SK-N-SH (cell line): ENCODE measurements around the gene LRSAM1. TPM values are rescaled to one million over a fixed set of nuclear protein-coding genes. Genes with fewer than 3 reads are reported as not detected.

Source experiments
- CTCF ChIA-PET: fragments of 300-600, 350-600 bp; formaldehyde crosslinking; extraction: SDS; loops from one replicate; lab custom pipeline; 2021; lab: Yijun Ruan, JAX
- POLR2A ChIA-PET: fragments of 350-600 bp; sonication (Branson Sonifier 250); formaldehyde crosslinking; extraction: SDS; loops from one replicate; lab custom pipeline; 2020; ENCODE audit warnings: antibody characterized with exemption, inconsistent platforms; lab: Yijun Ruan, JAX
- DNase-seq: peaks from one replicate; pipeline ENCODE4 v3.0.0; 2012
- H2AFZ ChIP-seq: fragments of 200-600 bp; sonication (generic); 2 replicates; pipeline ENCODE4 v1.8.1; 2016; ENCODE audit warnings: antibody characterized with exemption, mild to moderate bottlenecking, low read depth
- H3F3A ChIP-seq: fragments of 200-600 bp; sonication (generic); replicated peaks from 2 replicates; pipeline ENCODE3; 2016; ENCODE audit warnings: antibody characterized with exemption, mild to moderate bottlenecking; ENCODE audit not compliant: insufficient read depth
- H3K27ac ChIP-seq, 2 experiments: fragments of 200-500 bp in 1 of 2; fragments of 200-600 bp in 1 of 2; sonication (Bioruptor generic) in 1 of 2; sonication (generic), shearing (Covaris generic) in 1 of 2; 2 replicates each; pipeline versions ENCODE4 v1.5.1 to v1.6.1; 2014 to 2016; ENCODE audit warnings: low read depth in 2 of 2, inconsistent platforms in 1 of 2, low read length in 1 of 2, mild to moderate bottlenecking in 1 of 2, mixed read lengths in 1 of 2
- H3K27me3 ChIP-seq: fragments of 200-600 bp; sonication (generic), shearing (Covaris generic); 2 replicates; pipeline ENCODE4 v1.6.1; 2016; ENCODE audit warnings: mixed run types; ENCODE audit not compliant: insufficient read depth
- H3K36me3 ChIP-seq, 2 experiments: fragments of 200-500 bp in 1 of 2; fragments of 200-600 bp in 1 of 2; sonication (Bioruptor generic) in 1 of 2; sonication (generic) in 1 of 2; replicated peaks in 1 of 2; 2 replicates each; pipeline versions ENCODE3 to v1.5.1; 2014 to 2016; ENCODE audit warnings: low read length in 1 of 2, mild to moderate bottlenecking in 1 of 2; ENCODE audit not compliant: insufficient read depth in 2 of 2, control insufficient read depth in 1 of 2
- H3K4me1 ChIP-seq, 2 experiments: fragments of 200-500 bp in 1 of 2; fragments of 200-600 bp in 1 of 2; sonication (Bioruptor generic) in 1 of 2; sonication (generic), shearing (Covaris generic) in 1 of 2; 2 replicates each; pipeline versions ENCODE4 v1.5.1 to v1.6.1; 2014 to 2016; ENCODE audit warnings: low read depth in 1 of 2, low read length in 1 of 2, mixed run types in 1 of 2; ENCODE audit not compliant: insufficient read depth in 2 of 2, control insufficient read depth in 1 of 2
- H3K4me2 ChIP-seq: fragments of 200-600 bp; sonication (generic), shearing (Covaris generic); 2 replicates; pipeline ENCODE4 v1.6.1; 2017; ENCODE audit warnings: mixed run types
- H3K4me3 ChIP-seq, 2 experiments: fragments of 200-500 bp in 1 of 2; fragments of 200-600 bp in 1 of 2; sonication (Bioruptor generic) in 1 of 2; sonication (generic), shearing (Covaris generic) in 1 of 2; 2 replicates each; pipeline versions ENCODE4 v1.5.1 to v1.8.1; 2014 to 2016; ENCODE audit warnings: low read depth in 2 of 2, inconsistent platforms in 1 of 2, low read length in 1 of 2, mild to moderate bottlenecking in 1 of 2, mixed read lengths in 1 of 2, moderate library complexity in 1 of 2
- H3K79me2 ChIP-seq: fragments of 200-600 bp; sonication (generic); 2 replicates; pipeline ENCODE4 v1.8.1; 2017; ENCODE audit warnings: mild to moderate bottlenecking; ENCODE audit not compliant: insufficient read depth
- H3K9ac ChIP-seq: fragments of 200-600 bp; sonication (generic); 2 replicates; pipeline ENCODE4 v1.6.1; 2017; ENCODE audit warnings: mixed run types
- H3K9me2 ChIP-seq: fragments of 200-600 bp; sonication (generic); 2 replicates; pipeline ENCODE4 v1.6.1; 2017; ENCODE audit warnings: mixed run types
- H3K9me3 ChIP-seq: fragments of 200-600 bp; sonication (generic); 2 replicates; pipeline ENCODE4 v1.6.1; 2017; ENCODE audit warnings: mixed run types, mild to moderate bottlenecking, moderate library complexity
- H4K20me1 ChIP-seq: fragments of 200-600 bp; sonication (generic); 2 replicates; pipeline ENCODE4 v1.6.1; 2017; ENCODE audit warnings: mild to moderate bottlenecking, mixed run types; ENCODE audit not compliant: insufficient read depth
- CTCF ChIP-seq: fragments of 200-600 bp; sonication (generic); IDR thresholded peaks from 2 replicates; pipeline ENCODE4 v1.6.1; 2017; ENCODE audit warnings: antibody characterized with exemption, mild to moderate bottlenecking, moderate library complexity
- ELF1 ChIP-seq: IDR thresholded peaks from 2 replicates; pipeline ENCODE4 v1.4.0; 2012
- EP300 ChIP-seq, 2 experiments: IDR thresholded peaks; 2 replicates each; pipeline versions ENCODE4 v1.4.0 to v1.6.1; 2012; ENCODE audit warnings: borderline replicate concordance in 1 of 2, low read depth in 1 of 2, low read length in 1 of 2
- GABPA ChIP-seq: IDR thresholded peaks from 2 replicates; pipeline ENCODE4 v1.4.0; 2012; ENCODE audit warnings: low read depth, mild to moderate bottlenecking
- GATA2 ChIP-seq: sonication (generic); formaldehyde crosslinking; IDR thresholded peaks from 2 replicates; pipeline ENCODE4 v1.5.0; 2020; ENCODE audit warnings: mild to moderate bottlenecking, missing genetic modification reagents
- IRF3 ChIP-seq: fragments of 150-350 bp; IDR thresholded peaks from 2 replicates; pipeline ENCODE4 v1.6.1; 2016; ENCODE audit warnings: mild to moderate bottlenecking, low read depth, low read length
- JUND ChIP-seq: IDR thresholded peaks from 2 replicates; pipeline ENCODE4 v1.4.0; 2012
- MEF2A ChIP-seq: IDR thresholded peaks from 2 replicates; pipeline ENCODE4 v1.4.0; 2012; ENCODE audit warnings: low read depth, borderline replicate concordance
- POLR2AphosphoS5 ChIP-seq: IDR thresholded peaks from 2 replicates; pipeline ENCODE4 v1.6.1; 2012; ENCODE audit warnings: low read depth, low read length
- SIN3A ChIP-seq: IDR thresholded peaks from 2 replicates; pipeline ENCODE4 v1.6.1; 2012; ENCODE audit warnings: low read depth, mild to moderate bottlenecking, low read length, moderate library complexity, borderline replicate concordance
- TAF1 ChIP-seq: IDR thresholded peaks from 2 replicates; pipeline ENCODE4 v1.6.1; 2012; ENCODE audit warnings: low read depth, mild to moderate bottlenecking, low read length, moderate library complexity, borderline replicate concordance
- TCF12 ChIP-seq: IDR thresholded peaks from 2 replicates; pipeline ENCODE4 v1.4.0; 2012
- YY1 ChIP-seq: IDR thresholded peaks from 2 replicates; pipeline ENCODE4 v1.4.0; 2012; ENCODE audit warnings: low read depth, mild to moderate bottlenecking
- WGBS: methylation state at CpG from one replicate; pipeline ENCODE4 v1.1.6; 2017; ENCODE audit warnings: low lambda C conversion rate; 5-methylcytosine and 5-hydroxymethylcytosine counted together
- polyA plus RNA-seq, 3 experiments: library from polyadenylated mRNA; depleted of rRNA; stranded (reverse); fragments of >200 nt; gene quantifications; 2 replicates each; pipeline ENCODE4 v1.2.3, GENCODE V29; 2012
- TF ChIP-seq, protein P1 (sequence below): IDR thresholded peaks from 2 replicates; pipeline ENCODE4 v1.4.0; 2012; ENCODE audit warnings: low read depth, borderline replicate concordance

LRSAM1 gene
- polyA plus RNA-seq, 1 of the 3 experiments (the other 2 are of a cell fraction), result 8.0 TPM

DNA sequence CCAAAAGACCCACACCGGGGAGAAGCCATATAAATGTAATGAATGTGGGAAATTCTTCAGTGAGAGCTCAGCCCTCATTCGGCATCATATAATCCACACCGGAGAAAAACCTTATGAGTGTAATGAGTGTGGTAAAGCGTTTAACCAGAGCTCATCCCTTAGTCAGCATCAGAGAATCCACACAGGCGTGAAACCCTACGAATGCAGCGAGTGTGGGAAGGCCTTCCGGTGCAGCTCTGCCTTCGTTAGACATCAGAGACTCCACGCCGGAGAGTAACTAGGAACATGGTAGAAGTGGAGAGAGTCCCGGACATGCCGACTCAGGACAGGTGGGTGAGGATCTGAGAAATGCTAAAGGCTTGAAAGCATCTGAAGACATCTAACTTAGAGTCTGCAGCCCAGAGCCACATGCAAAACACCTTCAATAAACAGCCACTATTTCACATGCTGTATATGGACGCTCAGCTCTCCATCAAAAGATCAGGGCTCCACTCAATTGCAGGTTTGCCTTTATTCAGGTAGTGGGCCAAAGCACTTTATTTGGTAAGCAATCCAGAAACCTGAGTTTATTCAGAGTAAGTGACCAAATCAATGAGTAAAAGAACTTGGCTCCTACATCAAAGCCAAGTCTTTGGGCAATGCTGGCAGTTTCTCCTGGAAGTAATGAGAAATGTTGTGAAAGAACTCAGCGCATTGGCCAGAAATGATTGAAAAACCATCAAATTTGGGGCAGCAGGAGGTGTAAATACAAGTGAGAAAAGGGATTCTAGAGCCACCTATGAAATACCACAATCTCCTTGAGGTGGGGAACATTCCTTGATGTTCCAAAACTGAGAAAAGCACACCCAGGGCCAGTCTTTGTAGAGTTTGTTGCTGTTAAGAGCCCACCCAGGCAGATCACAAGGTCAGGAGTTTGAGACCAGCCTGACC lies 6.1 kb upstream of the LRSAM1 start:
- Histone ChIP-seq H3K27ac (peak overlapping the region in 1 of 2 experiments; percentile 72; a peak in 1 of 4 replicates), H3K79me2 (peaks cover 35% of the 10 kb centered on the region), H3K9me3 (no peaks in the 10 kb centered on the region), H3K27me3 (no peaks in the 10 kb centered on the region), H3K4me3 (no peak overlapping the region), H3K9me2 (no peaks in the 10 kb centered on the region), H3K9ac (no peak overlapping the region), H2AFZ (no peak overlapping the region), H3K4me2 (no peak overlapping the region), H3F3A (peaks cover 80% of the 10 kb centered on the region), H3K36me3 (peaks cover 66 to 67% of the 10 kb centered on the region in 2 experiments), H3K4me1 (peaks cover 5 to 29% of the 10 kb centered on the region in 2 experiments), H4K20me1 (peaks cover 51% of the 10 kb centered on the region)
- ChIA-PET POLR2A (interaction anchor here (1.1 to 1.7 kb wide), 2 partner anchors 21 to 42 kb away, joined by 3 to 5 read pairs; partner anchors contain the start of gene ZNF79), CTCF (no interaction called here)
- 97% methylated on average over 15 of the region's 15 CpGs for WGBS
- DNase-seq, result no peak
- TF ChIP-seq IRF3, result no peak
- no peak; the same call in 1 of the 2 replicates for TF ChIP-seq POLR2AphosphoS5
- no peak for TF ChIP-seq MEF2A
- TF ChIP-seq, protein P1, sequence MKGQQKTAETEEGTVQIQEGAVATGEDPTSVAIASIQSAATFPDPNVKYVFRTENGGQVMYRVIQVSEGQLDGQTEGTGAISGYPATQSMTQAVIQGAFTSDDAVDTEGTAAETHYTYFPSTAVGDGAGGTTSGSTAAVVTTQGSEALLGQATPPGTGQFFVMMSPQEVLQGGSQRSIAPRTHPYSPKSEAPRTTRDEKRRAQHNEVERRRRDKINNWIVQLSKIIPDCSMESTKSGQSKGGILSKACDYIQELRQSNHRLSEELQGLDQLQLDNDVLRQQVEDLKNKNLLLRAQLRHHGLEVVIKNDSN, result no peak
- TF ChIP-seq TAF1, result no peak
- TF ChIP-seq ELF1, result no peak
- no peak for TF ChIP-seq GATA2
- no peak for TF ChIP-seq CTCF
- no peak; the same call in 1 of the 2 replicates for TF ChIP-seq SIN3A
- no peak for TF ChIP-seq YY1
- no peak for TF ChIP-seq GABPA
- TF ChIP-seq TCF12, result no peak
- no peak for TF ChIP-seq EP300 (IDR thresholded peaks at IDR 0.05; ENCODE audit: borderline replicate concordance in 1 of 2, low read depth in 1 of 2, low read length in 1 of 2)
- TF ChIP-seq JUND, result no peak
